Cardiac septum (tissue), 1 donor: Measurements from ENCODE around the gene HOXC13. TPM values are rescaled to one million over a fixed set of nuclear protein-coding genes. Genes with fewer than 3 reads are reported as not detected.

ENCODE experiments used
- DNase-seq: peaks from one replicate; pipeline ENCODE4 v3.0.0-alpha.2; 2020; ENCODE audit warnings: low spot score
- intact Hi-C: fragments of 100-400 bp; cut with DNase I; formaldehyde crosslinking; loops from one replicate; pipeline ENCODE4 v1.14.0; 2022
- microRNA-seq: library from miRNA; unstranded; fragments of <30 nt; microRNA quantifications from one replicate; pipeline ENCODE4 v1.2.0, GENCODE V29; 2020
- total RNA-seq: library from RNA; stranded (reverse); fragmentation: NEBNext Ultra II Directional; extraction: Animal tissue kit (Norgen Biotek cat#: 25700); gene quantifications from one replicate; pipeline ENCODE4 v1.2.1, GENCODE V29; 2021
- donor health status: DM: no; HTN: no; CAD: no.

HOXC13 gene
- total RNA-seq, 1 donor from 2014 or later: not detected

DNA sequence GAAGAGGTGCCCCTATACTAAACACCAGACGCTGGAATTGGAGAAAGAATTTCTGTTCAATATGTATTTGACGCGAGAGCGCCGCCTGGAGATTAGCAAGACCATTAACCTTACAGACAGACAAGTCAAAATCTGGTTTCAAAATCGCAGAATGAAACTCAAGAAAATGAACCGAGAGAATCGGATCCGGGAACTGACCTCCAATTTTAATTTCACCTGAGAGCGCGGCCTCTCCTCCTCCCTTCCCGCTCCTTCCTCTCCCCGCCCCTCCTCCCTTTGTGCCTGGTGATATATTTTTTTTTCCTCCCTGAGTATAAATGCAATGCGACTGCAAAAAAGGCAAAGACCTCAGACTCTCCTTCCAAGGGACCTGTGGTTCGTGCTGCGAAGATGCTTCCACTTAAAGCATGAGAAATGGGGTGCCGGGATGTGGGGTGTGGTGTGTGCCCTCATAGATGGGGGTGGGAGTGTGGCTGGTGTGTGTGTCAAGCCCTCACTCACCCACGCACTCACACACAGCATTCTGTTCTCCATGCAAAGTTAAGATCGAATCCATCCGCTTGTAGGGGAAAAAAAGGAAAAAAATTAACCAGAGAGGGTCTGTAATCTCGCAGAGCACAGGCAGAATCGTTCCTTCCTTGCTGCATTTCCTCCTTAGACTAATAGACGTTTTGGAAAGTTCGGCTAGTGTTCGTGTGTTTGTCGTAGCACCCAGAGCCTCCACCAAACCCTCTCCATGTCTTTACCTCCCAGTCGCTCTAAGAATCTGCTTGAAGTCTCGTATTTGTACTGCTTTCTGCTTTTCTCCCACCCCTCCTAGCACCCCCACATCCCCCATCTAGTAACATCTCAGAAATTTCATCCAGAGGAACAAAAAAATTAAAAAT, 50.8 kb downstream of the HOXC13 start:
- intact Hi-C loops: no loop called here
- no peak for DNase-seq

DNA sequence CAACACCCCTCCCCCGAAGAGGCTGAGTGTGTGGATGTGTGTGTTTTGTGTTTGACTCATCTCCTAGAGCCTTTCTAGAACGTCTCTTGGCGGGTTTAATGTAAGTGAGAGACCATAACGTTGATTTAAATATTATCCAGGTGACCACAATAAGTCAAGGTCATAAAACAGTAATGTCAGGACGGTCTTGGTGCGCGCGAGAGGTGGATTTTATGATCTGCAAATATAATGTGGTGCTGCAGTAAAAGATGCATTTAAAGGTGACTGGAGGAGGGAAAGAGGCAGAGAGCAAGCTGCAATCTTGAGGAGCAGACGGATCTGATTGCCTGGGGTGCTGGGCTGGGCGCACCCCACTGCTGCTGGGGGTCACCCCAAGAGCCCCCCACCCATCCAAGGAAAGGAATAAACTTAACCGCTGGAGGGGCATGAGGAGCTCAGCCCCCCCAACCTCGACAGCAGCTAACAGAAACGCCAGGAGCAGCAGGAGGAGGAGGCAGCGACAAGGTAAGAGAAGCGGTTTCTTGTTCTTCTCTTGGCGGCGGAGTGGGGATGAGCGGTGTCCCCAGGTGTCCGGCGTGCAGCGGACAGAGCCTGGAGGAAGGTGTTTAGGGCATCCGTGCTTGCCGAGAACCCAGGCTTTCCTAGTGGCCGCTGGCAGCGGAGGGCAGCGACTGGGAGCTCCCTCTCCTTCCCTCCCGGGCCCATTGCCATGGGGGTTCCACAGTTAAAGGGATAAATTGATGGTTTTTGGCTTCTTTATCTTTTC, 51.9 kb downstream of the HOXC13 start:
- intact Hi-C loops: no loop called here
- DNase-seq: no peak

DNA sequence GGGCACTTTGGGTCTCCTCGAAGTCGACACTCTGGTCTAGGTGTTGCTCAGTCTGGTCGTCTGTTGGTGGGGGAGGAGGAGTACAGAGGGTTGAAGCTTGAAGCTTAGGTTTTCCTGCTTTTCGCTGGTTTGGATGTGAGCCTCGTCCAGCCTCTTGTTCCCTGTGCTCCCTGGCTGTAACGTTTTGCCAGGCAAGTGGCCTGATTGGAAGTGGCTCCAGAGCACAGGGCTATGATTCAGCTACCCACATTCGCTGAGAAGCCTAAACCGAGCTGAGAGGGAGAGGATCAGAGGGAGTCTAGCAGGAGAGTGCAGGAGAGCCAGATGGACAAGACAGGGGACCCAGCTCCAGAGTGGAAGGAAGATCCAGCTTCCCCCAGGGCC, 52.4 kb downstream of the HOXC13 start:
- no peak for DNase-seq
- intact Hi-C loops: no loop called here

DNA sequence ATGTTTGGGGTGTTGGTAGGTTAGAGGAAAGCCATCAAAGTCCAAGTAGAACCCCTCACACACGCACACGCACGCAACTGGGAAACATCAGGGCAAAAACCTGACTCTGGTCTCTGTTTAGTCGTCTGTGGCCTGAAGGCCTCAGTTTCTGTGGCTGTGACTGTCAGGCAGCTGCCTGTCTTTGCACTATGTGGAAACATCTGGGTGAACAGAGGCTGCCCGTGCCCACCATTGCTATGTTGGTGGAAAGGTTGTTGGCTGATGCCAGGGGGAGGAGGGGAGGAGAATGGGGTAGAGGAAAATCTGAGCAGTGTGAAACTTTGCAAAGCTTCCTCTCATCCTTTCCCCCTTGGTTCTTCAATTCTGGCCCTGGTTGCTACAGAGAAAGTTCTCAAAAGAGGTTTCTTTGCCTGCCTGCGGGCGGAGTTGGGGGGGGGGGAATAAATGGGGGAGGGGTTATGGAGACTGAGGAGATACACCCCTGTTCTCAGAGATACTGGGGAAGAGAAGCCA, 53.8 kb downstream of the HOXC13 start:
- intact Hi-C loops: no loop called here
- no peak for DNase-seq

DNA sequence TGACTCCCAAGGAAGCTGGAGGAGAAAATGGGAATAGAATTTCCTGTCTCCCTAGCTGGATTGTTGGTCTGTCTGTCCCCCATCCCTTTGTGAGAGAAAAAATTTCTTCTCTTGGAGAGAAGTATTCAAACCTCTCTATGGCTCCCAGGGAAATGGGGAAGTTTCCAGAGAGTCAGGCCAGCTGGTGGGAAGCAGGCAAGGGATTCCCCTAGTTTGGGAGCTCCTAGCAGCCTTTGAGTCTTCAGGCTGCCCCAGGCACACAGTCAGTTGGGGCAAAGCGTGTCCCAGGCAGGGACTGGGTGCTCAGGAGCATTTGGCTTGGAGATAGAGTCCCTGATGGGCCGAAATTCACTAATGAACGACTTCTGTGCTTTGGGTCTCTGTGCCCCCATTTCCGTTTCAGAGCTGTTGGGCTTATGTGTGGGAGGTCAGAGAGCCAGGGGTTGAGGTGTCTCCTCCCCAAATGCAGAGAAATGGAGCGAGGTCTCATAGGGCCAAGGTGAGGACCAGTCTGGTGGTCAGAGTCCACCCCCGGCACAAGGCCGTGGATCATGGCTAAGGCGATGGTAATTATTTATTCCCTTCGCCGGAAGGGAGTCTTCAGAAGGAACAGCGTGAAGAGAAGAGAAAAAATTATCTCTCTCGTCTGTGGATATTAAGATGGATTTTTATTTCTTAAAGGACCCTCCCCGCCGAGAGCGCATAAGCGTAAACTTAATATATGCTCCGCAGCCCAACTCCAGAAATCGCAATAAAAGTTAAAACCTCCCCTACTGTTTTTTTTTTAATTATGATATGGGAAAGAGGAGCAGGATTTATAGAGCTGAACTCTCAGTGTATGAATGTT, 54.8 kb downstream of the HOXC13 start:
- DNase-seq: no peak
- intact Hi-C loops: no loop called here

DNA sequence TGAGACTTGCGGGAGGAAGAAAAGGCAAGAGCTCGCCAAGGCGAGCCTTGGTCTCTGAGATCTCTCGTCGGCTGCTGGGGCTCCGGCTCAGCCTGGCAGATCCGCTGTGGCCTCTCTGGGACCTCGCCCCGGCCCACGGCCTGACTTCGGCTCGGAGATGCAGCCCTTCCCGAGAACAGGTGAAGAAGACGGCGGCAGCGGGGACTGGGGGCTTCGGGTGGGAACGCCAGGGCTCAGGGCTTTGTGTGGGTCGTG, 55.3 kb downstream of the HOXC13 start:
- intact Hi-C loops: no loop called here
- DNase-seq: no peak

DNA sequence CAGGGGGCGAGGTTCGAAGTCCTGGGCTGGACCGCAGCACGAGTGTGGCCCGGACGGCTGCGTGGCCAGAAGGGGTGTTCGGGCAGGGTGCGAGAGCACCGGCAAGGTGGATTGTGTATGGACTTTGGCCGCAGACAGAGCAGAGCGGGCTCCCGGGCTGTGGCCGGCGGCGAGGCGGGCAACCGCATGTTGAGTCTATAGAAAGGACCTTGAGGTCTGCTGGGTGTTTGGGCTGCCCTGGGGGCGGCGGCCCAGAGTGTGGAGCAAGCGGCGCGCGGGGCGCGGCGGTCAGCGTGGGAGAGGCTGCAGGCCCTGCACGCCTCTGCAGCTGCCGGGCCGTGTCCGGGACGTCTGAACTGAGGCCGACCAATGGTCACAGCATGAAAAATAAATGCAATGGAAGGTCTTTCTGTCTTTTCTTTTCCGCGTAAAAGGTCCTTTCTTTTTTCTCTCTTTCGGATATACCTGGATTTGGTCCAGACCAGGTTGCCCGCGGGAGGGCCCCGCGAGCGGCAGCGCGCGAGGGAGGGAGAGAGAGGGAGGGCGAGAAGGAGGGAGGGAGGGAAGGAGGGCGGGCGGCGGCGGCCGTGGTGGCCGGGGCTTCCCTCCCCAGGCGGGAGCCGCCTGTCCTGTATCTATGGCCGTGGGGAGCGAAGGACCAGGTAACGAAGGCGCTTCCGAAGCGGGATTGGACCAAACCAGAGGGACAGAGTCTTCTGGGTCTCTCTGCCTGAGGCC, 55.8 kb downstream of the HOXC13 start:
- DNase-seq: no peak
- intact Hi-C loops: no loop called here

DNA sequence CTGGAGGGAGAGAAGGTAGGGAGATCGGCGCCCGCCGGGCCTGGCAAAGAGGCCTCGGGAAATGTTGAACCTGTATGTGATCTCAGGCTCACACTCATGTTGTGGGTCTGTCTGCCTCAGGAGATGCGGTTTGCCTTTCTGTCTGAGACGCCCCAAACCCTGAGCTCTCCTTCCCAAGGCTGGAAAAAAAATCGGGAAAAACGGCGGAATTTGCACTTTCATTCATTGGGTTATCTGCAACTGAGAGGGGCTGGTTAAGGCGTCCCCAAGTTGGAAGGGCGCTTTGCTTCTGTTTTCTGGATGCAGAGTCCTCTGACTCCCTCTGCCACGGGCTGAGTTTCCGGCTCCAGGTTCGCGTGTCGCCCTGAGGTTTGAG, 56.4 kb downstream of the HOXC13 start:
- intact Hi-C loops: no loop called here
- no peak for DNase-seq

DNA sequence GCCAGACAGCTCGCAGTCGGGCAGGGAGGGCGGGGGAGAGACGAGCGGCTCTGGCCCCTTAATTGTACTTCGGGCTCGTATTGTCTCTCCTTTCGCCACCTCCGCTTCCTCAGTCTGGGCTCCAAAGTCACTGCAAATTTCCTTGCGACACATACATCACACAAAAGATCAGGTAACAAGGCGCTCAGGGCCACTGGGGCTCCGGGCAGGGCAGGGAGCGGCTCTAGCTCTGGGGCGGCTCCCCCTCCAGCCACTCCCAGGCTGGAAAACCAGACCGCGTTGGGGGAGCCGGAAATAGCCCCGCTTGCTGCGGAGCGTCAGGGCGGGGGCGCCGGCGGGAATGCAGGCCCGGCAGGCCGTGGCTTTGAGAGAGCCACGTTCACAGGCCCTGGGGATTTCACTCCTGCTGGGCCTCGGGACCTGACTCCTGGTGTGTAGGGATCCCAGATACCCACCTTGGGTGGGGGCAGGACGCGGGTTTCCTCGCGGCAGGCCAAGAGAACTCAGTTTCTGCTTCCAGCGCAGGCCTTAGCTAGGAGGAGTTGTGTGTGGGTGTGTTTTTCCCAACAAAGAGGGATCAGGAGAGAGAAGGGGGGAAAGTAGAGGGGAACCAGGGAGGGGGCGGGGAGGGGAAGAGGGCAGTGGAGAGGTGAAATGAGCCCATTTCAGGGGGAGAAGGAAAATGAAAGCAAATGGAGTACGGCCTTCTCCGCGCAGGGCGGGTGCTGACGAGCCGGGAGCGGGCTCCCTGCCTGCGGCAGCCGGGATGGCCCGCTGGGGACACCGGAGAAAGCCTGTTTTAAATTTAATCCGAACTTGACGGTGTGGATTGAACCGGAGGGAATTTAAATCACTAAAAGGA, 57.0 kb downstream of the HOXC13 start:
- no peak for DNase-seq
- intact Hi-C loops: no loop called here

Small RNAs within 50 kb of the gene (microRNA-seq; reads per million reads assigned to microRNA genes)
- gene MIR196A2: 1.8 reads per million

Other genes starting within 250 kb of the HOXC13 start
- gene CALCOCO1, start 211.4 kb upstream of the HOXC13 start, total RNA-seq: 158 TPM
- 0.75 TPM for gene CISTR, start 186.9 kb upstream of the HOXC13 start, total RNA-seq
- not detected for gene HOXC12, start 16.1 kb downstream of the HOXC13 start, total RNA-seq
- not detected for gene HOXC11, start 34.3 kb downstream of the HOXC13 start, total RNA-seq
- gene HOTAIR, start 36.1 kb downstream of the HOXC13 start, total RNA-seq: not detected
- not detected for gene HOXC10, start 46.3 kb downstream of the HOXC13 start, total RNA-seq
- not detected for gene HOXC9, start 61.3 kb downstream of the HOXC13 start, total RNA-seq
- gene HOXC8, start 70.2 kb downstream of the HOXC13 start, total RNA-seq: not detected
- 0.43 TPM for gene HOXC6, start 89.6 kb downstream of the HOXC13 start, total RNA-seq
- not detected for gene HOXC5, start 94.2 kb downstream of the HOXC13 start, total RNA-seq
- not detected for gene HOXC4, start 115.0 kb downstream of the HOXC13 start, total RNA-seq